Iris pigment epithelial cell (primary cell): ENCODE results near the gene CERK.

Experiments
- DNase-seq: peaks from one replicate; pipeline ENCODE4 v3.0.0-alpha.2; 2011; ENCODE audit warnings: low read depth

The CERK gene

DNA sequence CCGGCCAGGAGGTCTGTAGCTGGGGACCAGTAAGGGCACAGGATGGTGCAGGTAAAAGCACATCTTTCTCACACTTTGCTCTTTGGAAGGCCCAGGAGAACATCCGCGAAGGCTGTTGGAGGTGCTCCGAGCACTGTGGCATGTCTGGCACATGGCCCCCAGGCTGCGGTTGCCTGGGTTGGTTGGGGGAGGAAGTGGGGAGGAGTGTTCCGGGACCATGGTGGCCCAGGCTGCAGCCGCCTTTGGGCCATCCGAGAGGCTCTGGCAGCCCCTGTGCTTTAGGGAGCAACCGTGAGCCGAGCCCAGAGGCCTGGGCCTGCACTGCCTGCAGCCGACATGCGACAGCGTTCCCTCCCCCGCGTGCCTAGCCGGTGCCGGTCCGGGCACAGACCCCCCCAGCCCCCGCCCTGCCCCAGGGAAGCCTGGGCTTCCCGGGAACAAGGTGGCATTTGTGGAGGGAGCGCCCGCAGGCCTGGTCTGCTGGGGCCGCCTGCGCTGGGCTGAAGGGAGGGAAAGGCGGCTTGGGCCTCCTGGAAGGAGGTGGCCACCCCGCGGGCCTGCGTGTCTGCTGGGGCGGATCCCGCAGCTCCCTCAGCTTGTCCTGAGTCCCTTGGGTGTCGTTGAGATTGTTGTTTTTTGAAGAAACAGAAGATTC is 59.9 kb downstream of the CERK start:
- no peak for DNase-seq

DNA sequence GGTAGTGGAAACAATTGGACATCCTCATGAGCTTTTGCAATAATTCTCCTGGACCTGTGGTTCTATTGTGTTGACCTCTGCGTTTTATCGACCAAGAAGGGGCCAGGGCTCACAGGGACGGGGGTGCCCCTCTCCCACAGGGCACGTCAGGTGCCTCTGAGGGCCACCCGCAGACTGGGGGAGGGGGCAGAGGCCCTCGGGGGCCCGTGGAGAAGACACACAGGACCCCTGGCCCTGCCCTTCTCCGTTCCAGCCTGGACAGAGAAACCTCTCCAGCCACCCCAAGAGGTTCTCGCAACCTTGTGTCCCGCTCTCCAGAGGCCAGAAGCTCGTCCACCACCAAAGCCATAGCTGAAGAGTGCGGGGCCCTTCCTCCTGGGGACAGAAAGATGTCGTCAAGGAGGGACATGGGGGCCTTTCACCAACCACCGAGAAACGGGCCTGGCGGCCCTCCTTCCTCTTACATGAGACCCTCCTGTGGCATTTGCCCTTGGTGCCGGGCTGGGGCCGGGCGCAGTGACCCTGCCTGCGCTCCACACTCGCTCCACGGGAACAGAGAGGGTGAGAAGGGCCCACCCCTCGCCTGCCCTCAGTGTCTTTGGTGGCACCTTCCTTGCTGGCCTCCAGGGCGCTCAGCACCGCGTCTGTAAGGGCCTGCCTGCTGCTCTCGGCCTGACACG is 60.6 kb downstream of the CERK start:
- DNase-seq = no peak

- DNase-seq = no peak
Observed at GRCh38 chr22:46676881-46677280, 61.2 kb downstream of the CERK start.

- no peak for DNase-seq
Observed at GRCh38 chr22:46676479-46676878, 61.6 kb downstream of the CERK start.

- DNase-seq = no peak
Observed at GRCh38 chr22:46675938-46676337, 62.1 kb downstream of the CERK start.

- no peak for DNase-seq
Observed at GRCh38 chr22:46675479-46675878, 62.6 kb downstream of the CERK start.

DNA sequence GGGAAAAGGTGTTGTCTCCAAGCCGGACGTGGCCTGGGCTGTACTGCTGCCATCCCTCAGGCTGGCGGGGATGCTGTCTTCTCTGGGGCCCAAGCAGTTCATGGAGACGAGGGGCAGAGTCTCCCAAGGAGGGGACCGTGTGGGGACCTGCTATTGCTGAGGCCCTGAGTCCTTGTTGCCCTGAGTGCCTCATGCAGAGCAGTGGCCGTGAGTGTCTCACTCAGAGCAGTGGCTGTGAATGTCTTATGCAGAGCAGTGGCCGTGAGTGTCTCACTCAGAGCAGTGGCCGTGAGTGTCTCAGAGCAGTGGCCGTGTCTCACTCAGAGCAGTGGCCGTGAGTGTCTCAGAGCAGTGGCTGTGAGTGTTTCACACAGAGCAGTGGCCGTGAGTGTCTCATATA is 63.1 kb downstream of the CERK start:
- no peak for DNase-seq

DNA sequence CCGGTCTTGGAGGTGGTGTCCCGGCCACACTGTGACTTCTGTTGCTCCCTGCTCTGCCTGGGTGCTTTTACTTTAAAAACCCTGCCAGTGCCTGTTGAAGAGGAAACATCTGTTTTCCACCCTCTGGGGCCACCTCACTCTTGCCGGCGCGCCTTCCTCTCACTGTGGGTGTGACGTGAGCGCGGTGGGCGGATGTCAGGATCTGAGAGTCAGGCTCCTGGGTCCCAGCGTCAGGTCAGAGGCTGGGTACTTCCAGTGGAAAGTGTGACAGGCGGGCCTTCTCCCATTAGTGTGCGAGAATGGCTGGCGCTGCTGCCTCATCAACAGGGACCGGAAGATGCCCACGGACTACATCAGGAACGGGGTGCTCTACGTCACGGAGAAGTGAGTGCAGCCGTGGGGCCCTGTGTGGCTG is 63.7 kb downstream of the CERK start:
- no peak for DNase-seq

DNA sequence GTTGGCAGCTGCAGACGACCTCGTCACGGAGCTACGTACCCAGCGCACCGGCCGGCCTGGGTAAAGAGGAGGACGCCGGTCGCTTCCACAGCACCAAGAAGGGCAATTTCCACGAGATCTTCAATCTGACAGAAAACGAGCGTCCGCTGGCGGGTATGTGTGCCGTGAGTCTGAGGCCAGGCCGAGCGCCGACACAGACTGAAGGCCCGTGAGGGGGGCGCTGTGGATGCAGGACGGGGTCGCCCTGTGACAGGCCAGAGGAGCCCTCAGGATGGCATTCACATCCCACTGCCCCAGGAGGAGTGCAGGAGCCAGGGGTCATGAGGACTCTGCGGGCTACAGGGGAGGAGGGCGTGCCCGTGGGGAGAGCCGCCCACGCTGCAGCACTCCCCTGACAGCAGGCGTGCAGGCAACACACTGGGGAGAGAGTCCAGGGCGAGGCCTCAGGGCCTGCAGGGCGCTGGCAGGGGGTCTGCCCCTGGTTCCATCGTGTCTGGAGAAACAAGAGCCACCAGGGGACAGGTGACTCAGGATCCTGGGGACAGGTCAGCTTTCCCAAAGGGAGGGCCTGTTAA is 64.3 kb downstream of the CERK start:
- DNase-seq = no peak

DNA sequence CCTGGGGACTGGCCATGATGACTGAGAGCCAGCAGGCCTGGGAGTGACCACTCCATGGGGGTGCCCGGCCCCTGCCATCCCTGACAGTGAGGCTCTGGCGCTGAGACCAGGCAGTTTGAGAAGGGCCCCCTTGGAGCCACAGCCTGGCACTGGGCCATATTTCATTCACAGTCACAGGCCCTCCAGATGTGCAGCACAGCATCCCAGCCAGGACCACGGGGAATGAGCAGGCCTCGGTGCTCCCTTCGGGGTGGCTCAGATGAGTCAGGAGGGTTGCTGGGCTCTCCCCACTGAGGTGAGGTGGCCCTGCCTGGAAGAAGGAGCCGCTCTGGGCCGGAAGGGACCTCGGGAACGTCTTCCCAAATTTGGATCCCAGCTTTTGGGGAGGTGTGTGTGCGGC is 64.8 kb downstream of the CERK start:
- DNase-seq = no peak

DNA sequence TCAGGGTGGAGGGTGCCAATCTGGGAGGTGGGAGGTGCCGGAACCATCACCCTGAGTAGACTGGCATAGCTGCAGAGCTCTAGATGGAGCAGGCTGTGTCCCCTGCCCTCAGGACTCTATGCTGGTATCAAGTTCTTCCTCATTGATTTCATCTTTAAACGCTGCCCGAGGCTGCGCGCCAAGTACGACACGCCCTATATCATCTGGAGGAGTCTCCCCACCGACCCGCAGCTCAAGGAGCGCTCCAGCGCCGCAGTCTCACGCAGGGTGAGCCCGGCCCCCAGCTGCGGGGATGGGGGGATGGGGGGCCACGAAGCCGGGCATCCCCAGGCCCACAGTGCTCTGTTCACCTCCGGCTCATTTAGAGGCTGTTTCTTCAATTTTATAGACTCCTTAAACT is 65.3 kb downstream of the CERK start:
- DNase-seq = no peak

GRCh38 chr22:46671824-46672432 is 66.1 kb downstream of the CERK start:
- no peak for DNase-seq

GRCh38 chr22:46669201-46669600 is 68.9 kb downstream of the CERK start:
- no peak for DNase-seq

DNA sequence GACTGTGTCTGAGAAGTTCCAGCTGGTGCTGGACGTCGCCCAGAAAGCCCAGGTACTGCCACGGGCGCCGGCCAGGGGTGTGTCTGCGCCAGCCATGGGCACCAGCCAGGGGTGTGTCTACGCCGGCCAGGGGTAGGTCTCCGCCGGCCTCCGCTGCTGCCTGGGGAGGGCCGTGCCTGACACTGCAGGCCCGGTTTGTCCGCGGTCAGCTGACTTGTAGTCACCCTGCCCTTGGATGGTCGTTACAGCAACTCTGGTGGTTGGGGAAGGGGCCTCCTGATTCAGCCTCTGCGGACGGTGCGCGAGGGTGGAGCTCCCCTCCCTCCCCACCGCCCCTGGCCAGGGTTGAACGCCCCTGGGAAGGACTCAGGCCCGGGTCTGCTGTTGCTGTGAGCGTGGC is 69.9 kb downstream of the CERK start:
- DNase-seq = no peak

- DNase-seq = no peak
Observed at GRCh38 chr22:46667245-46667623, 70.8 kb downstream of the CERK start.

- DNase-seq = no peak
Observed at GRCh38 chr22:46666577-46667244, 71.3 kb downstream of the CERK start.

DNA sequence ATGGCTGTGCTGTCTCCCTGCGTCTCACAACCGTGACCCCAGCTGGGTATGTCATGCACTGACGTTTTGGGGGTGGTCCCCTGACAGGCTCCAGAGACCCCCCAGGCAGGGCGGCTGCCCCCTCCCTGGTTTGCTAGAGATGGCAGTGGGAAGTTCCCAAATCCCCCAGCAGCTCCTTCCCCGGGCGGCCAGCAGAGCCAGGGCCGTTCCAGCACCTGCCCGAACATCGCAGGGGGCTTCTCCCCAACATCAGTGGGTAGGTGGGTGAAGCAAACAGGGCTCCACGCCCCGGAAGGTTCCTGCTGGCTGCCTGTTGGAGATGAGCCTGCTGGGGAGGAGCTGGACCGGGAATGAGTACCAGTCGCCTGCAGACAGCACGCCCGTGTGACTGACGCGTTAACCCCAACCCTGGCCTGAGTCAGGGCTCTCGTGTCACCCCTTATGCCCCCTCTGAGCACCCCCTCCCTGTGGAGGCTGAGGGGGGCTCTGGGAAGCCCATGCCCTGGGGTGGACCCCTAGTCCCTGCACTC is 72.2 kb downstream of the CERK start:
- DNase-seq = no peak

DNA sequence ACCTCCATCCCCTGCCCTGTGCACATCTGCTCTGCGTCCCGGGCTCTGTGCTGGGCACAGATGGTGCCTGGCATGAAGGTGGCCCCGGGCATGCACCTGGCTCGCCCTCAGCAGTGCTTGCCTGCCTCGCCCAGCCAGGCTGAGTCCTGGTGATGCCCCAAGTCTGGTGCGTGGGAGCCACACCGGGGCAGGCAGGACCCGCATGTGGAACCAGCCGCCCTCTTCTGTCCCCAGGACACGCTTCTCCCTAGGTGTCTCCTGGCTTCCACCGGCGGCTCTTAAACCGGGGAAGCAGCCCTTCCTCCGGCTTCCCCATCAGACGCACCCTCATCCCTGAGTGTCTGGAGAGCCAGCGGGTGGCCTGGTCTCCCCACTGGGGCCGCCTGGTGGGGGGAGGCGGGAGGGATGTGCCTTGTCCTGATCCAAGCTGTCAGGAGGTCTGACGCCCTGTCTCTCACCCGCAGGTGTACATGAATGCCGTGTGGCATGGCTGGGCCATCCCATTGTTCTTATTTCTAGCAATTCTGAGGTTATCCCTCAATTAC is 72.8 kb downstream of the CERK start:
- no peak for DNase-seq

GRCh38 chr22:46664301-46664855 is 73.7 kb downstream of the CERK start:
- no peak for DNase-seq

GRCh38 chr22:46663436-46664100 is 74.5 kb downstream of the CERK start:
- no peak for DNase-seq

DNA sequence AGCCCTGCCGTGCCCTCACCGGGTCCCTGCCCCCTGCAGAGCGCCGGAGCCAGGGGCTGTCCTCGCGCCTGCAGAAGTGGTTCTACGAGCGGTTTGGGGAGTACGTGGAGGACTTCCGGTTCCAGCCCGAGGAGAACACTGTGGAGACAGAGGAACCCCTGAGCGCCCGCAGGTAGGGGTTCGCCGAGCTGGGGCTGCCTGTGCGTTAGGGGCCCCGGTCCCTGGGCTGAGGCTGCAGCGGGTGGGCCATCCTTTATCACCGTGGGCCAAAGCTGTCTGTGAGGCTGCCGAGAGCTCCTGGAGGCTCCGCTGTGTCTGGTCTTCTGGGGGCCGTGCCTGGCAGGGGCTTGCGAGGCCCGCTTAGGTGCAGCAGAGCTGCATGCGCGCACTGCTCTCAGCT is 75.1 kb downstream of the CERK start:
- DNase-seq = no peak
